Nephron progenitor cell (in vitro differentiated cells): ENCODE measurements around the gene PLCH1.

Experiments used
- DNase-seq: peaks from one replicate; pipeline ENCODE4 v3.0.0; 2021
- H3K27ac Mint-ChIP-seq: 2 replicates; pipeline ENCODE4 v1.8.0; 2021; ENCODE audit warnings: mild to moderate bottlenecking, moderate library complexity, mixed read lengths
- H3K27me3 Mint-ChIP-seq: 2 replicates; pipeline ENCODE4 v1.8.0; 2021; ENCODE audit warnings: mild to moderate bottlenecking, low read depth, mixed read lengths; ENCODE audit not compliant: poor library complexity
- H3K36me3 Mint-ChIP-seq: 2 replicates; pipeline ENCODE4 v1.8.0; 2021; ENCODE audit warnings: low read depth, mixed read lengths
- H3K4me1 Mint-ChIP-seq: 2 replicates; pipeline ENCODE4 v1.8.0; 2021; ENCODE audit warnings: mixed read lengths
- H3K4me3 Mint-ChIP-seq: 2 replicates; pipeline ENCODE4 v1.8.0; 2021; ENCODE audit warnings: mild to moderate bottlenecking, moderate library complexity, mixed read lengths
- H3K9me3 Mint-ChIP-seq: 2 replicates; pipeline ENCODE4 v1.8.0; 2021; ENCODE audit warnings: mild to moderate bottlenecking, moderate library complexity, mixed read lengths
- CTCF ChIP-seq: fragments of 200-600 bp; sonication (generic); IDR thresholded peaks from 2 replicates; pipeline ENCODE4 v1.5.0; 2021; ENCODE audit warnings: antibody characterized with exemption

The PLCH1 gene

GRCh38 chr3:155334914-155335723, 409.8 kb downstream of the PLCH1 start:
- no peaks in the 10 kb centered on the region for H3K27me3 Mint-ChIP-seq
- peaks cover 7% of the 10 kb centered on the region for H3K4me1 Mint-ChIP-seq
- no peak overlapping the region for H3K4me3 Mint-ChIP-seq
- DNase-seq: no peak
- H3K9me3 Mint-ChIP-seq: no peaks in the 10 kb centered on the region
- no peak for TF ChIP-seq CTCF
- no peaks in the 10 kb centered on the region for H3K36me3 Mint-ChIP-seq
- no peak overlapping the region for H3K27ac Mint-ChIP-seq

- no peak for TF ChIP-seq CTCF
- H3K27ac Mint-ChIP-seq: no peak overlapping the region
- H3K27me3 Mint-ChIP-seq: no peaks in the 10 kb centered on the region
- no peak for DNase-seq
- no peaks in the 10 kb centered on the region for H3K9me3 Mint-ChIP-seq
- no peak overlapping the region for H3K4me3 Mint-ChIP-seq
- peaks cover 7% of the 10 kb centered on the region for H3K4me1 Mint-ChIP-seq
- no peaks in the 10 kb centered on the region for H3K36me3 Mint-ChIP-seq
These were observed 410.5 kb downstream of the PLCH1 start for GRCh38 chr3:155334215-155334913.

- no peak for DNase-seq
- no peak for TF ChIP-seq CTCF
- Mint-ChIP-seq H3K27ac (no peak overlapping the region), H3K4me3 (no peak overlapping the region), H3K4me1 (peaks cover 7% of the 10 kb centered on the region), H3K27me3 (no peaks in the 10 kb centered on the region), H3K36me3 (no peaks in the 10 kb centered on the region), H3K9me3 (no peaks in the 10 kb centered on the region)
These were observed 412.2 kb downstream of the PLCH1 start for GRCh38 chr3:155332716-155333115.

GRCh38 chr3:155331078-155331477, 413.8 kb downstream of the PLCH1 start:
- Mint-ChIP-seq H3K9me3 (no peaks in the 10 kb centered on the region), H3K27ac (no peak overlapping the region), H3K36me3 (no peaks in the 10 kb centered on the region), H3K4me1 (peaks cover 3% of the 10 kb centered on the region), H3K4me3 (no peak overlapping the region), H3K27me3 (peaks cover 2% of the 10 kb centered on the region)
- DNase-seq: no peak
- no peak for TF ChIP-seq CTCF

GRCh38 chr3:155330370-155330769, 414.5 kb downstream of the PLCH1 start:
- H3K4me3 Mint-ChIP-seq: no peak overlapping the region
- H3K36me3 Mint-ChIP-seq: no peaks in the 10 kb centered on the region
- H3K9me3 Mint-ChIP-seq: no peaks in the 10 kb centered on the region
- H3K27ac Mint-ChIP-seq: no peak overlapping the region
- H3K4me1 Mint-ChIP-seq: peaks cover 5% of the 10 kb centered on the region
- H3K27me3 Mint-ChIP-seq: peaks cover 2% of the 10 kb centered on the region
- no peak for TF ChIP-seq CTCF
- no peak for DNase-seq
